Fibroblast of pulmonary artery (primary cell): ENCODE data around the gene BACH2.

Experiments used
- DNase-seq: peaks from one replicate; pipeline ENCODE4 v3.0.0-alpha.2; 2010; ENCODE audit warnings: low read depth
- H3K4me3 ChIP-seq: replicated peaks from 2 replicates; pipeline ENCODE4 v1.5.1; 2011; ENCODE audit warnings: low read depth, mild to moderate bottlenecking, control low read depth, low read length, moderate library complexity
- TF ChIP-seq, protein P1 (sequence below): IDR thresholded peaks from 2 replicates; pipeline ENCODE4 v1.5.1; 2011; ENCODE audit warnings: mild to moderate bottlenecking, control low read depth, low read length, inconsistent platforms; ENCODE audit errors: missing control alignments

Gene BACH2

DNA sequence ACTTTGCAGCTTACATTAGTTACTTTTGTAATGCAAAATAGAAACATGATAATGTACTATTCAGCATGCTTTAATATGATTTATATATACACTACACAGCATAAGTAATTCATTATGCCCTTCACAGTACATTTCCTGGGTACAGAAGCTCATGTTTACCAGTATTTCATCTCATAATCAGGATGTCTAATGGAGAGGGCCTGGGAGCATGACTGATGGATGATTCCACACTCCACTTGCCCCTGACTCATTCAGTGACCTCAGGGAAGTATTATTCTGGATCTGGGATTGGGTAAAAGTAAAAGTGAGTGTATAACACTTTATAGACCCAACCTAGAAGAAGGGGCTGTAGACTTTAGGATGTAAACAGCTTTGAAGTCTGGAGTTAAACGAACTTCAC, 31.4 kb upstream of the BACH2 start:
- TF ChIP-seq, protein P1, sequence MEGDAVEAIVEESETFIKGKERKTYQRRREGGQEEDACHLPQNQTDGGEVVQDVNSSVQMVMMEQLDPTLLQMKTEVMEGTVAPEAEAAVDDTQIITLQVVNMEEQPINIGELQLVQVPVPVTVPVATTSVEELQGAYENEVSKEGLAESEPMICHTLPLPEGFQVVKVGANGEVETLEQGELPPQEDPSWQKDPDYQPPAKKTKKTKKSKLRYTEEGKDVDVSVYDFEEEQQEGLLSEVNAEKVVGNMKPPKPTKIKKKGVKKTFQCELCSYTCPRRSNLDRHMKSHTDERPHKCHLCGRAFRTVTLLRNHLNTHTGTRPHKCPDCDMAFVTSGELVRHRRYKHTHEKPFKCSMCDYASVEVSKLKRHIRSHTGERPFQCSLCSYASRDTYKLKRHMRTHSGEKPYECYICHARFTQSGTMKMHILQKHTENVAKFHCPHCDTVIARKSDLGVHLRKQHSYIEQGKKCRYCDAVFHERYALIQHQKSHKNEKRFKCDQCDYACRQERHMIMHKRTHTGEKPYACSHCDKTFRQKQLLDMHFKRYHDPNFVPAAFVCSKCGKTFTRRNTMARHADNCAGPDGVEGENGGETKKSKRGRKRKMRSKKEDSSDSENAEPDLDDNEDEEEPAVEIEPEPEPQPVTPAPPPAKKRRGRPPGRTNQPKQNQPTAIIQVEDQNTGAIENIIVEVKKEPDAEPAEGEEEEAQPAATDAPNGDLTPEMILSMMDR: no peak
- DNase-seq: no peak
- no peak overlapping the region for H3K4me3 ChIP-seq

DNA sequence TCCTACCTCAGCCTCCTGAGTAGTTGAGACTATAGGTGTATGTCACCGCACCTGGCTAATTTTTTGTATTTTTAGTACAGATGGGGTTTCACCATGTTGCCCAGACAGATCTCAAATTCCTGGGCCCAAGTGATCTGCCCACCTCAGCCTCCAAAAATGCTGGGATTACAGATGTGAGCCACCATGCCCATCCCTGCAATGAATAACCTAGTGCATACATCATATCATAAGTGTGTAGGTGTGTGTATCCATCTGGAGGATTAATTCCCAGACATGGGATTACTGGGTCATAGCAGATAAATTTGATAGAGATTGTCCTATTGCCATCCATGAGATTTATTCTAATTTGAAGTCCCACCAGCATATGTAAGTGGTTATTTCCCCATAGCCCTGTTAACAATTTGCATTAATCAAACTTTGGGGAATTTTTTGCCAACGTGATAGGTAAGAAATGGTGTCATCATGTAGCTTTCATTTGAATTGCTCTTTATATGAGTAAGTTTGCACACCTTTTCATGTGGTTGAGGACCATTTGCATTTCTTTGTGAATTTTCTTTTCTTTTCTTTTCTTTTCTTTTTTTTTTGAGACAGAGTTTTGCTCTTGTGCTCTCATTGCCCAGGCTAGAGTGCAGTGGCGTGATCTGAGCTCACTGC, 29.9 kb upstream of the BACH2 start:
- TF ChIP-seq, protein P1: no peak
- no peak overlapping the region for H3K4me3 ChIP-seq
- DNase-seq: no peak

DNA sequence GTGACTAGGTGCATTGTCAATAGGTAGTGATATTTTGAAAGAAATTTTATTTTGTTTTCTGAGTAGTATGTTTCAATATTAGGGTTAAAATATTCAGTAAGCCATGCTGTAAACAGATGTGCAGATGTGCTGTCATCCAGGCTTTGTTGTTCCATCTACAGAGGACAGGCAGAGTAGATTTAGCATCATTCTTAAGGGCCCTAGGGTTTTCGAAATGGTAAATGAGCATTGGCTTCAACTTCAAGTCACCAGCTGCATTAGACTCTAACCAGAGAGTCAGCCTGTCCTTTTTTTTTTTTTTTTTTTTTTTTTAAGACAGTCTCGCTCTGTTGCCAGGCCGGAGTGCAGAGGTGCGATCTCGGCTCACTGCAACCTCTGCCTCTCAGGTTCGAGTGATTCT, 27.1 kb upstream of the BACH2 start:
- no peak overlapping the region for H3K4me3 ChIP-seq
- TF ChIP-seq, protein P1: no peak
- DNase-seq: no peak

DNA sequence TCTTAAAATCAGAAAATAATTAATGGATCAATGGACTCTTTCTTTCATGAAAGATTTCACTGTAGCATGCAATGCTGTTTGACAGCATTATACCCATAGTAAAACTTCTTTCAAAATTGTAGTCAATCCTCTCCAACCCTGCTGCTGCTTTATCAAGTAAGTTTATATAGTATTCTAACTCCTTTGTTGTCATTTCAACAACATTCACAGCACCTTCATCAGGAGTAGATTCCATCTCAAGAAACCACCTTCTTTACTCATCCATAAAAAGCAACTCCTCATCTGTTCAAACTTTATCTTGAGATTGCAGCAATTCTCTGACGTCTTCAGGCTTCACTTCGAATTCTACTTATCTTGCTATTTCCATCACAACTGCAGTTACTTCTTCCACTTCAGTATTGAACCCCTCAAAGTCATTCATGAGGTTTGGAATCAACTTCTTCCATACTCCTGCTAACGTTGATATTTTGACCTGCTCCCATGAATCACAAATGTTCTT, 26.4 kb upstream of the BACH2 start:
- DNase-seq: no peak
- TF ChIP-seq, protein P1: no peak
- H3K4me3 ChIP-seq: no peak overlapping the region

DNA sequence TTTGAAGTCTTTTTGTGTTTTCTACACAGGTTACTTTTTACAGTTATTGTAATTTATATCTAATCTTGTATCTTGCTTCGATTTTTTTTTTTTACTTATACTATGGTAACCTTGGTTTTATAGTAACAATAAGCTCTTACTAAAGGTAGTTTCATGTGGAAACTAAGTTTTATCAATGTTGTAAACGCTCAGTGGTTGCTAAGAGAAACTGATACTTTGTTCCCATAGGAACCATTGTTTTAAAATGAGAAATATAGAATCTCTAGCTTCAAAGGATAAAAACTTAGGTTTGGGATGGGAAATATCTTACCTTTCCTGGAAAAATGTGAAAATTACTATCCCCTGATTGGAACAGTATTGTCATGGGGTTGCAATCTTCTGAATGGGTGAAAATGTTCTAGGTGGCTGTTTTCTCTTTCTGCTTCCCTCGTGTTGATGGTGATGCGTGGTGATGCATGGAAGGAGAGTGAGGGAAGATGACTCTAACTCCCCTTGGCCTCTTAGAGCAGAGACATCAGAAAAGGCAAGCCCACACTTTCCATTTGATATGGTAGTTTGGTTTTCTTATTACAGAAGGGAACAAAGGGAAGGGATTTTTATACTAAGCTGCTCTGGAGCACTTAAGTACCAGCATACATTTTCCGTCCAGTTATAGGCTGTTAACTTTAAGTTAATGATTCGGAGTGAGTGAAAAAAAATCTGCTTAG, 23.5 kb upstream of the BACH2 start:
- TF ChIP-seq, protein P1: no peak
- no peak for DNase-seq

DNA sequence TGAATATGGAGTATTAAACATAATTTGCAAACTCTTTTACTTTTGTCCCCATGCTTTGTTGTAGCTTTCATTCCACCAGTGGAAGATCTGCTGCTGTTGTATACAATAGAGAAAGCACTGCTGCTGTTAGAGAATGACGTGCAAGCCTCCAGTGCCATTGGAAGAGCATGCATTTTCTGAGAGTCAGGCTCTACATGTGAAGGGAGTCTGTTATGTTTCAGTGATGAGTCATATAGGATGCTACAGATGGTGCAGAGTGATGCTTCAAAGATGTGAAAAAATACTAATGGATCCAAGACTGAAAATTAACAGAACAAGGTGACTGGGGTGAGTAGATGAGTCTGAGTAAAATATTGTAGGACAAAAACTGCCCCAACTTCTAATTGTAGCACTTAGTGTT, 22.4 kb upstream of the BACH2 start:
- H3K4me3 ChIP-seq: no peak overlapping the region
- TF ChIP-seq, protein P1: no peak
- peak; percentile 5 for DNase-seq

More for the DNA sequence above, 23.5 kb upstream of the BACH2 start:
- no peak overlapping the region for H3K4me3 ChIP-seq
